A673 (cell line): ENCODE results near the gene TTC27. TPM values are rescaled to one million over a fixed set of nuclear protein-coding genes. Genes with fewer than 3 reads are reported as not detected.

ENCODE experiments used
- BruUV-seq: library from RNA; stranded (reverse); fragments of 400-500 nt; replicated peaks from 2 replicates; lab custom pipeline; 2021; lab: Mats Ljungman, UMichigan
- CTCF ChIA-PET: fragments of 300-600 bp; sonication (Branson Sonifier 250); formaldehyde crosslinking; loops from one replicate; lab custom pipeline; 2022; ENCODE audit warnings: antibody characterized with exemption; lab: Charles Lee
- POLR2A ChIA-PET: fragments of 300-600 bp; sonication (Branson Sonifier 250); formaldehyde crosslinking; loops from one replicate; lab custom pipeline; 2022; ENCODE audit warnings: antibody characterized with exemption; ENCODE audit not compliant: low non-redundant PET; lab: Charles Lee
- DNase-seq: peaks from one replicate; pipeline ENCODE4 v3.0.0-alpha.2; 2015; ENCODE audit warnings: low spot score
- H3K27ac ChIP-seq: fragments of 200-600 bp; sonication (generic); 2 replicates; pipeline ENCODE4 v1.5.1; 2016; ENCODE audit warnings: mixed run types, low read depth, mild to moderate bottlenecking, mixed read lengths, antibody characterized with exemption, low read length; ENCODE audit not compliant: poor library complexity, severe bottlenecking
- H3K27me3 ChIP-seq: fragments of 200-600 bp; sonication (generic); replicated peaks from 2 replicates; pipeline ENCODE4 v1.6.1; 2017; ENCODE audit warnings: mixed run types, low read depth, mild to moderate bottlenecking, mixed read lengths, antibody characterized with exemption, low read length; ENCODE audit not compliant: insufficient read depth, poor library complexity
- H3K36me3 ChIP-seq: fragments of 200-600 bp; sonication (generic); 2 replicates; pipeline ENCODE4 v1.6.1; 2016; ENCODE audit warnings: mixed run types, mild to moderate bottlenecking, mixed read lengths, antibody characterized with exemption, low read length; ENCODE audit not compliant: insufficient read depth, poor library complexity, severe bottlenecking
- H3K4me1 ChIP-seq: fragments of 200-600 bp; sonication (generic); 2 replicates; pipeline ENCODE4 v1.6.1; 2017; ENCODE audit warnings: mixed run types, mild to moderate bottlenecking, mixed read lengths, antibody characterized with exemption, low read length; ENCODE audit not compliant: insufficient read depth, poor library complexity, severe bottlenecking
- H3K4me3 ChIP-seq: fragments of 200-600 bp; sonication (generic); 2 replicates; pipeline ENCODE4 v1.5.1; 2016; ENCODE audit warnings: low read depth, mixed run types, mild to moderate bottlenecking, mixed read lengths, low read length; ENCODE audit not compliant: poor library complexity, severe bottlenecking
- H3K9me3 ChIP-seq: fragments of 200-600 bp; sonication (generic); 2 replicates; pipeline ENCODE4 v1.6.1; 2016; ENCODE audit warnings: mixed run types, low read depth, mild to moderate bottlenecking, mixed read lengths, antibody characterized with exemption, low read length; ENCODE audit not compliant: poor library complexity, severe bottlenecking
- CTCF ChIP-seq: fragments of 300-800, 200-600 bp; sonication (generic); conservative IDR thresholded peaks from 2 replicates; pipeline ENCODE4 v1.5.1; 2017; ENCODE audit warnings: low read depth, mild to moderate bottlenecking, antibody characterized with exemption, low read length, moderate library complexity, mixed read lengths
- EZH2 ChIP-seq: fragments of 200-600 bp; sonication (generic); IDR thresholded peaks from 2 replicates; pipeline ENCODE4 v1.6.1; 2017; ENCODE audit warnings: borderline replicate concordance, low read depth, mild to moderate bottlenecking, mixed read lengths, antibody characterized with exemption, low read length; ENCODE audit not compliant: poor library complexity, severe bottlenecking
- intact Hi-C: fragments of 100-400 bp; cut with micrococcal nuclease; formaldehyde crosslinking; loops from one replicate; pipeline ENCODE4 v1.10.0; 2022; ENCODE audit not compliant: unreplicated experiment
- total RNA-seq: library from RNA; stranded (reverse); gene quantifications from 2 replicates; pipeline ENCODE4 v1.2.3, GENCODE V29; 2021

The TTC27 gene
- total RNA-seq, 1 experiment from 2014 or later = 29.8 TPM

GRCh38 chr2:32760628-32761027 is 132.8 kb downstream of the TTC27 start:
- Histone ChIP-seq H3K4me3 (no peak overlapping the region), H3K4me1 (no peaks in the 10 kb centered on the region), H3K27me3 (no peaks in the 10 kb centered on the region), H3K36me3 (no peaks in the 10 kb centered on the region), H3K9me3 (no peaks in the 10 kb centered on the region), H3K27ac (no peak overlapping the region)
- no TSS peak for BruUV-seq
- ChIA-PET POLR2A (no interaction called here), CTCF (no interaction called here)
- DNase-seq = no peak
- intact Hi-C loops = no loop called here
- TF ChIP-seq CTCF = no peak
- TF ChIP-seq EZH2 = no peak

GRCh38 chr2:32768387-32769174 is 140.7 kb downstream of the TTC27 start:
- Histone ChIP-seq H3K27me3 (no peaks in the 10 kb centered on the region), H3K4me3 (no peak overlapping the region), H3K9me3 (no peaks in the 10 kb centered on the region), H3K4me1 (no peaks in the 10 kb centered on the region), H3K27ac (no peak overlapping the region), H3K36me3 (no peaks in the 10 kb centered on the region)
- TF ChIP-seq EZH2 (no peak), CTCF (no peak)
- CTCF ChIA-PET = no interaction called here
- no peak for DNase-seq
- no TSS peak for BruUV-seq
- intact Hi-C loops = no loop called here
- POLR2A ChIA-PET = no interaction called here

GRCh38 chr2:32770360-32770759 is 142.5 kb downstream of the TTC27 start:
- intact Hi-C loops = loop anchor here (5.0 kb wide), 1 partner anchor 497 kb away; no protein-coding TSS in a partner anchor
- no peak overlapping the region for H3K4me3 ChIP-seq
- ChIA-PET CTCF (no interaction called here), POLR2A (no interaction called here)
- BruUV-seq = no TSS peak
- no peak overlapping the region for H3K27ac ChIP-seq
- no peaks in the 10 kb centered on the region for H3K36me3 ChIP-seq
- no peaks in the 10 kb centered on the region for H3K27me3 ChIP-seq
- TF ChIP-seq CTCF (no peak), EZH2 (no peak)
- no peaks in the 10 kb centered on the region for H3K9me3 ChIP-seq
- DNase-seq = no peak
- H3K4me1 ChIP-seq = no peaks in the 10 kb centered on the region
